Vagina (tissue), 2 donors: ENCODE measurements around the gene MMGT1.

Experiments used
- CTCF ChIP-seq, 3 experiments: fragments of 450-650 bp in 2 of 3; fragments of 200-600 bp in 1 of 3; sonication (generic) in 1 of 3; IDR thresholded peaks; one replicate each; pipeline ENCODE4 v1.5.1; 2017 to 2019; ENCODE audit warnings: antibody characterized with exemption in 3 of 3, mild to moderate bottlenecking in 2 of 3, moderate library complexity in 2 of 3
- POLR2A ChIP-seq, 2 donors: fragments of 450-650 bp; IDR thresholded peaks; one replicate each; pipeline ENCODE4 v1.6.1; 2017; ENCODE audit warnings: antibody characterized with exemption in 2 of 2, mild to moderate bottlenecking in 2 of 2, moderate library complexity in 2 of 2

DNA sequence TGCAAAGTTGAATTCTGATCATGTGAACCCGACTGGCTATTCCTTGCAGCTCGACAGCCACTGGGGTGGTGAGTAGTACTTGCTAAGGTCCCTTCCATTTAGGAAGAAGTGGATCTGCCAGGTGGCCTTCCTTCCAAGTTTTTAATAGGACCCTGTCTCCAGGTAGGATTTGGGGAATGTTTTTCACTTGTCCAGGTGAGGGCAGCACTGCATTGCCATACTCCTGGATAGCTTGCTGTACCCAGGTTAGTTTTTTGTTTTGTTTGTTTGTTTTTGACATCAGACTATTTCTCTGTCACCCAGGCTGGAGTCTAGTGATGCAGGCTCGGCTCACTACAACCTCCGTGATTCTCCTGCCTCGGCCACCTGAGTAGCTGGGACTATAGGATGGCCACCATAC, 50.4 kb downstream of the MMGT1 start:
- TF ChIP-seq POLR2A (IDR thresholded peaks at IDR 0.05), result no peak
- TF ChIP-seq CTCF (IDR thresholded peaks at IDR 0.05), result no peak
